ENCODE data around the gene SUPT5H.

SUPT5H gene

GRCh38 chr19:39524495-39524894, 79.1 kb downstream of the SUPT5H start:
- no peak for DNase-seq (ENCODE audit: low spot score)

GRCh38 chr19:39525205-39525604, 79.8 kb downstream of the SUPT5H start:
- no peak for DNase-seq (ENCODE audit: low spot score)
